HG02610 (cell line): ENCODE results near the gene C12orf57.

ENCODE experiments used
- ATAC-seq: cut with Tn5 transposase; IDR thresholded peaks from one replicate; pipeline ENCODE4 v1.9.1; 2021; ENCODE audit warnings: mild to moderate bottlenecking, moderate library complexity; ENCODE audit not compliant: unreplicated experiment

Gene C12orf57

GRCh38 chr12:6963016-6963731 lies 19.4 kb downstream of the C12orf57 start:
- ATAC-seq, result no peak

- ATAC-seq, result no peak
These were observed 20.1 kb downstream of the C12orf57 start for GRCh38 chr12:6963791-6964413.

- no peak for ATAC-seq
These were observed 20.8 kb downstream of the C12orf57 start for GRCh38 chr12:6964605-6965025.

GRCh38 chr12:6965026-6965661 lies 21.3 kb downstream of the C12orf57 start:
- ATAC-seq, result peak; percentile 31

- no peak for ATAC-seq
These were observed 21.9 kb downstream of the C12orf57 start for GRCh38 chr12:6965714-6966113.

GRCh38 chr12:6966351-6966750 lies 22.5 kb downstream of the C12orf57 start:
- no peak for ATAC-seq

GRCh38 chr12:6967651-6968100 lies 23.9 kb downstream of the C12orf57 start:
- no peak for ATAC-seq

GRCh38 chr12:6968426-6968825 lies 24.6 kb downstream of the C12orf57 start:
- no peak for ATAC-seq

GRCh38 chr12:6970096-6970527 lies 26.3 kb downstream of the C12orf57 start:
- ATAC-seq, result peak; percentile 20

GRCh38 chr12:6974180-6974579 lies 30.4 kb downstream of the C12orf57 start:
- ATAC-seq, result no peak

GRCh38 chr12:6975297-6976032 lies 31.6 kb downstream of the C12orf57 start:
- ATAC-seq, result no peak

- ATAC-seq, result no peak
These were observed 33.8 kb downstream of the C12orf57 start for GRCh38 chr12:6977653-6978052.

GRCh38 chr12:6978188-6978587 lies 34.4 kb downstream of the C12orf57 start:
- no peak for ATAC-seq

- ATAC-seq, result no peak
These were observed 34.8 kb downstream of the C12orf57 start for GRCh38 chr12:6978611-6979011.

GRCh38 chr12:6979021-6979420 lies 35.2 kb downstream of the C12orf57 start:
- ATAC-seq, result no peak

GRCh38 chr12:6979453-6979852 lies 35.6 kb downstream of the C12orf57 start:
- ATAC-seq, result no peak

- no peak for ATAC-seq
These were observed 36.3 kb downstream of the C12orf57 start for GRCh38 chr12:6980075-6980474.

- ATAC-seq, result no peak
These were observed 36.9 kb downstream of the C12orf57 start for GRCh38 chr12:6980740-6981139.

GRCh38 chr12:6981152-6982052 lies 37.6 kb downstream of the C12orf57 start:
- ATAC-seq, result no peak

- no peak for ATAC-seq
These were observed 38.7 kb downstream of the C12orf57 start for GRCh38 chr12:6982532-6982931.
